Lung (tissue), 12 donors: ENCODE results near the gene AIFM3. TPM values are rescaled to one million over a fixed set of nuclear protein-coding genes. Genes with fewer than 3 reads are reported as not detected.

Experiments used
- ATAC-seq: fragments of 200-7000 bp; cut with Tn5 transposase; one replicate; pipeline ENCODE4 v1.9.1; 2020; ENCODE audit warnings: moderate number of reproducible peaks; ENCODE audit not compliant: insufficient read depth, low FRiP score
- DNase-seq, 3 donors: peaks; one replicate each; pipeline ENCODE4 v3.0.0-alpha.2; 2013 to 2017
- H3K27ac ChIP-seq, 2 donors: one replicate each; pipeline ENCODE4 v1.5.1; 2013; ENCODE audit warnings: mild to moderate bottlenecking in 2 of 2, moderate library complexity in 2 of 2, control low read depth in 1 of 2, inconsistent platforms in 1 of 2, low read depth in 1 of 2, low read length in 1 of 2
- H3K27me3 ChIP-seq, 3 donors: one replicate each; pipeline ENCODE4 v1.5.1; 2013; ENCODE audit warnings: low read length in 2 of 3; ENCODE audit not compliant: control insufficient read depth in 3 of 3, insufficient read depth in 3 of 3
- H3K36me3 ChIP-seq, 4 donors: one replicate each; pipeline ENCODE4 v1.5.1; 2013; ENCODE audit warnings: low read length in 4 of 4, mild to moderate bottlenecking in 1 of 4, moderate library complexity in 1 of 4; ENCODE audit not compliant: control insufficient read depth in 4 of 4, insufficient read depth in 4 of 4
- H3K4me1 ChIP-seq, 5 donors: one replicate each; pipeline ENCODE4 v1.5.1; 2013; ENCODE audit warnings: low read length in 5 of 5, mild to moderate bottlenecking in 2 of 5, moderate library complexity in 1 of 5; ENCODE audit not compliant: control insufficient read depth in 5 of 5, insufficient read depth in 5 of 5
- H3K4me3 ChIP-seq: one replicate; pipeline ENCODE4 v1.5.1; 2013; ENCODE audit warnings: mild to moderate bottlenecking, control low read depth, moderate library complexity
- H3K9ac ChIP-seq, 2 donors: one replicate each; pipeline ENCODE4 v1.5.1; 2013; ENCODE audit warnings: low read length in 2 of 2, control low read depth in 1 of 2; ENCODE audit not compliant: insufficient read depth in 1 of 2
- H3K9me3 ChIP-seq, 4 donors: one replicate each; pipeline ENCODE4 v1.5.1; 2013; ENCODE audit warnings: low read length in 3 of 4, mild to moderate bottlenecking in 1 of 4, moderate library complexity in 1 of 4; ENCODE audit not compliant: control insufficient read depth in 4 of 4, insufficient read depth in 3 of 4
- CTCF ChIP-seq: IDR thresholded peaks from 2 replicates; pipeline ENCODE4 v1.5.1; 2012; ENCODE audit warnings: mild to moderate bottlenecking; ENCODE audit errors: control extremely low read depth, extremely low read depth
- WGBS, 2 donors: extraction: QIAGEN DNeasy Blood & Tissue Kit; methylation state at CpG; one replicate each; pipeline ENCODE4 v1.1.7; 2013; 5-methylcytosine and 5-hydroxymethylcytosine counted together
- polyA plus RNA-seq, 2 donors: library from polyadenylated mRNA; stranded (reverse); fragments of 200-250 nt; gene quantifications; one replicate each; pipeline ENCODE4 v1.2.1, GENCODE V29; 2013
- total RNA-seq, 2 donors: library from RNA; depleted of rRNA in 1 of 2; stranded (reverse); fragments of >200 nt in 1 of 2; gene quantifications; one replicate each; pipeline ENCODE4 v1.2.1, GENCODE V29; 2014 to 2021
- donor health status: control.
- donor health status: control.
- donor health status: Bipolar disorder and iron deficiency.
- donor health status: healthy.
- donor health status: DM: yes; HTN: yes; CAD: no.

Gene AIFM3
- total and polyA plus RNA-seq, 4 donors = 0.48 to 7.5 (median 4.8) TPM

- no peak overlapping the region for H3K9ac ChIP-seq
These were observed 13.8 kb upstream of the AIFM3 start for GRCh38 chr22:20953342-20953608.

GRCh38 chr22:20953668-20954500, 13.2 kb upstream of the AIFM3 start:
- Histone ChIP-seq H3K4me1 (peaks cover 0 to 12% (median 0%) of the 10 kb centered on the region in 5 donors), H3K9me3 (peaks cover 0 to 1% (median 0%) of the 10 kb centered on the region in 4 donors), H3K27ac (no peak overlapping the region), H3K9ac (no peak overlapping the region), H3K36me3 (peaks cover 12 to 28% (median 18%) of the 10 kb centered on the region in 4 donors), H3K27me3 (peaks cover 0 to 14% (median 3%) of the 10 kb centered on the region in 3 donors), H3K4me3 (no peak overlapping the region)
- WGBS, 2 donors = 80 to 86% methylated on average over 8 of the region's 8 CpGs
- no peak for TF ChIP-seq CTCF
- no peak for DNase-seq
- no peak for ATAC-seq

More at GRCh38 chr22:20953342-20953608, 13.8 kb upstream of the AIFM3 start:
- 73 to 79% methylated on average over 3 of the region's 3 CpGs for WGBS, 2 donors
- Histone ChIP-seq H3K4me3 (no peak overlapping the region), H3K36me3 (peaks cover 12 to 28% (median 18%) of the 10 kb centered on the region in 4 donors), H3K27ac (no peak overlapping the region), H3K27me3 (peaks cover 0 to 11% (median 2%) of the 10 kb centered on the region in 3 donors), H3K9me3 (peaks cover 0 to 1% (median 0%) of the 10 kb centered on the region in 4 donors), H3K4me1 (peaks cover 0 to 12% (median under 1%) of the 10 kb centered on the region in 5 donors)
- DNase-seq = no peak
- no peak for TF ChIP-seq CTCF
- ATAC-seq = no peak

- no peak for DNase-seq
- Histone ChIP-seq H3K4me1 (peaks cover 0 to 12% (median 0%) of the 10 kb centered on the region in 5 donors), H3K9me3 (peaks cover 0 to 1% (median 0%) of the 10 kb centered on the region in 4 donors), H3K9ac (no peak overlapping the region), H3K27me3 (peaks cover 0 to 14% (median 3%) of the 10 kb centered on the region in 3 donors), H3K4me3 (no peak overlapping the region), H3K36me3 (peaks cover 9 to 21% (median 16%) of the 10 kb centered on the region in 4 donors), H3K27ac (no peak overlapping the region)
- ATAC-seq = no peak
- WGBS, 2 donors = 83 to 87% methylated on average over 7 of the region's 7 CpGs
- no peak for TF ChIP-seq CTCF
These were observed 11.5 kb upstream of the AIFM3 start for GRCh38 chr22:20955548-20955947.
